Neural progenitor cell (in vitro differentiated cells): Measurements from ENCODE around the gene TGM3.

Experiments
- CTCF ChIP-seq: fragments of 200-600 bp; sonication (generic); IDR thresholded peaks from 2 replicates; pipeline ENCODE4 v1.5.1; 2017; ENCODE audit warnings: antibody characterized with exemption, mild to moderate bottlenecking
- EZH2 ChIP-seq: fragments of 200-600 bp; sonication (generic); IDR thresholded peaks from 2 replicates; pipeline ENCODE4 v1.6.1; 2017; ENCODE audit warnings: antibody characterized with exemption, mild to moderate bottlenecking, moderate library complexity
- EZH2phosphoT487 ChIP-seq: fragments of 200-600 bp; sonication (generic); IDR thresholded peaks from 2 replicates; pipeline ENCODE4 v1.6.1; 2017; ENCODE audit warnings: antibody characterized with exemption

- no peak for TF ChIP-seq CTCF
- no peak for TF ChIP-seq EZH2
- TF ChIP-seq EZH2phosphoT487: no peak
These were observed 4.6 kb downstream of the TGM3 start for GRCh38 chr20:2300420-2300819.
